Testis (tissue), 2 donors: Measurements from ENCODE around the gene ADAM12.

ENCODE experiments used
- CTCF ChIP-seq, 3 experiments: fragments of 450-650 bp in 2 of 3; fragments of 200-600 bp in 1 of 3; sonication (generic) in 1 of 3; IDR thresholded peaks; one replicate each; pipeline ENCODE4 v1.5.1; 2016 to 2019; ENCODE audit warnings: antibody characterized with exemption in 3 of 3, mild to moderate bottlenecking in 2 of 3, moderate library complexity in 1 of 3
- POLR2A ChIP-seq: fragments of 450-650 bp; IDR thresholded peaks from one replicate; pipeline ENCODE4 v1.6.1; 2017; ENCODE audit warnings: antibody characterized with exemption, mild to moderate bottlenecking, moderate library complexity

- no peak for TF ChIP-seq CTCF (IDR thresholded peaks at IDR 0.05)
- no peak for TF ChIP-seq POLR2A
Measured at GRCh38 chr10:126015413-126015812, 372.9 kb downstream of the ADAM12 start.
